Kidney (tissue), 14 donors: Measurements from ENCODE around the gene MYO5A. TPM values are rescaled to one million over a fixed set of nuclear protein-coding genes. Genes with fewer than 3 reads are reported as not detected.
"Not testable (repeated sequence)": the region's sequence is repeated elsewhere in the genome, so short reads cannot be mapped to it uniquely, and the experiment has no call there.

Source experiments
- DNase-seq, 5 donors: peaks; one replicate each; pipeline ENCODE4 v3.0.0-alpha.2; 2013 to 2020
- FAIRE-seq: peaks from 2 replicates; lab custom pipeline; 2012; peaks lifted over from hg19 to GRCh38; lab: Jason Lieb, UNC
- H3K27ac ChIP-seq, 2 donors: one replicate each; pipeline ENCODE4 v1.7.0; 2013; ENCODE audit warnings: low read depth in 2 of 2, low read length in 2 of 2, inconsistent platforms in 1 of 2
- H3K27me3 ChIP-seq: one replicate; pipeline ENCODE4 v1.7.1; 2013; ENCODE audit warnings: low read length, inconsistent platforms; ENCODE audit not compliant: control insufficient read depth, insufficient read depth
- H3K36me3 ChIP-seq, 3 donors: one replicate each; pipeline versions ENCODE4 v1.7.0 to v1.7.1; 2013; ENCODE audit warnings: low read length in 3 of 3, control low read depth in 1 of 3, inconsistent platforms in 1 of 3; ENCODE audit not compliant: insufficient read depth in 3 of 3, control insufficient read depth in 2 of 3
- H3K4me1 ChIP-seq, 3 donors: one replicate each; pipeline versions ENCODE4 v1.7.0 to v1.7.1; 2013; ENCODE audit warnings: low read length in 3 of 3, inconsistent platforms in 1 of 3, low read depth in 1 of 3; ENCODE audit not compliant: control insufficient read depth in 2 of 3, insufficient read depth in 2 of 3
- H3K4me3 ChIP-seq, 3 donors: one replicate each; pipeline versions ENCODE4 v1.7.0 to v1.8.1; 2013; ENCODE audit warnings: low read length in 3 of 3, control low read depth in 1 of 3, inconsistent platforms in 1 of 3
- H3K9ac ChIP-seq, 3 donors: one replicate each; pipeline versions ENCODE4 v1.7.0 to v1.7.1; 2013; ENCODE audit warnings: low read length in 3 of 3, control low read depth in 1 of 3, inconsistent platforms in 1 of 3
- H3K9me3 ChIP-seq, 3 donors: one replicate each; pipeline versions ENCODE4 v1.7.0 to v1.7.1; 2013; ENCODE audit warnings: low read length in 3 of 3, control low read depth in 1 of 3, inconsistent platforms in 1 of 3; ENCODE audit not compliant: control insufficient read depth in 2 of 3, insufficient read depth in 1 of 3
- CTCF ChIP-seq: IDR thresholded peaks from 3 replicates; pipeline ENCODE4 v1.5.1; 2012; ENCODE audit warnings: mild to moderate bottlenecking, moderate library complexity, borderline replicate concordance; ENCODE audit not compliant: insufficient read depth; ENCODE audit errors: extremely low read depth
- intact Hi-C: fragments of 100-400 bp; cut with DNase I; formaldehyde crosslinking; loops from one replicate; pipeline ENCODE4 v1.11.1; 2022
- polyA plus RNA-seq: library from polyadenylated mRNA; stranded (reverse); fragments of 350-450 nt; fragmentation: Illumina TruSeq; extraction: RNeasy Lipid Tissue Mini Kit (QIAGEN cat#74804); gene quantifications from one replicate; pipeline ENCODE4 v1.2.3, GENCODE V29; 2014; ENCODE audit warnings: low read depth, low replicate concordance; ENCODE audit not compliant: insufficient read depth
- total RNA-seq: library from RNA; stranded (reverse); fragmentation: NEBNext Ultra II Directional; extraction: Animal tissue kit (Norgen Biotek cat#: 25700); gene quantifications from one replicate; pipeline ENCODE4 v1.2.1, GENCODE V29; 2021
- donor health status: control.
- donor health status: control.
- donor health status: control.
- donor health status: control.
- donor health status: control.
- donor health status: DM: yes; HTN: yes; CAD: no.
- donor health status: Normal renal cell carcinoma (clear cell type).

The MYO5A gene
- total and polyA plus RNA-seq, 2 donors from 2014 or later, result 3.5 to 32.9 TPM

GRCh38 chr15:52514482-52514881, 14.2 kb downstream of the MYO5A start:
- H3K9ac ChIP-seq, result no peak overlapping the region
- DNase-seq, result no peak
- TF ChIP-seq CTCF, result no peak
- H3K36me3 ChIP-seq, result no peaks in the 10 kb centered on the region
- H3K4me3 ChIP-seq, result no peak overlapping the region
- H3K9me3 ChIP-seq, result no peaks in the 10 kb centered on the region
- H3K27me3 ChIP-seq, result no peaks in the 10 kb centered on the region
- H3K27ac ChIP-seq, result no peak overlapping the region
- no peak for FAIRE-seq
- intact Hi-C loops, result no loop called here
- no peaks in the 10 kb centered on the region for H3K4me1 ChIP-seq

- H3K4me1 ChIP-seq, H3K36me3 ChIP-seq, DNase-seq, intact Hi-C loops, H3K9ac ChIP-seq, H3K27me3 ChIP-seq, FAIRE-seq, H3K27ac ChIP-seq, H3K4me3 ChIP-seq, H3K9me3 ChIP-seq: not testable (repeated sequence)
Measured at GRCh38 chr15:52512869-52513268, 15.8 kb downstream of the MYO5A start.

DNA sequence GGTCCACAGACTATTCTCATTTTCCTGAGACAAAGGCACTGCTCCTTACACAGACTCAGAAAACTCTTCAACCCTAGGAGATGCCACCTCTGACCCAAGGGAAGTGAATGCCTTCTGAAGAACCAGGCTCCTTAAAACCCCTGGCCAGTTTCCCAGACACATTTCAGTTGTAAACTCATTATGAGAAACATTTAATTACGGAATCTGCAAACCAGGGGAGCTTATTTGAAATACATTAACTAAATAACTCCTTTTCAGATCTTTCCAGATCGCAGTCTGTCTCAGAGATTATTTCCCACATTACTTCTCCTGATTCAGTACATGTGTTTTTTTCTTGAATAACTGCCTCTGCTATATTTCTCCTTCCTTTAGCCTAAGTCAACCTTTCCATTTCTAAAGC, 17.6 kb downstream of the MYO5A start:
- intact Hi-C loops, result no loop called here
- H3K9me3 ChIP-seq, result no peaks in the 10 kb centered on the region
- no peaks in the 10 kb centered on the region for H3K27me3 ChIP-seq
- no peak overlapping the region for H3K4me3 ChIP-seq
- H3K27ac ChIP-seq, result no peak overlapping the region
- H3K36me3 ChIP-seq, result no peaks in the 10 kb centered on the region
- FAIRE-seq (no peak), DNase-seq (no peak)
- H3K4me1 ChIP-seq, result no peaks in the 10 kb centered on the region
- no peak for TF ChIP-seq CTCF
- no peak overlapping the region for H3K9ac ChIP-seq

GRCh38 chr15:52509500-52510245, 19.0 kb downstream of the MYO5A start:
- no peak overlapping the region for H3K4me3 ChIP-seq
- no peaks in the 10 kb centered on the region for H3K27me3 ChIP-seq
- no peaks in the 10 kb centered on the region for H3K9me3 ChIP-seq
- intact Hi-C loops, result no loop called here
- no peaks in the 10 kb centered on the region for H3K36me3 ChIP-seq
- FAIRE-seq, result no peak
- H3K27ac ChIP-seq, result no peak overlapping the region
- no peaks in the 10 kb centered on the region for H3K4me1 ChIP-seq
- DNase-seq, result no peak
- TF ChIP-seq CTCF, result no peak
- no peak overlapping the region for H3K9ac ChIP-seq
